ENCODE measurements around the gene FSIP1. TPM values are rescaled to one million over a fixed set of nuclear protein-coding genes. Genes with fewer than 3 reads are reported as not detected.

The FSIP1 gene
- total RNA-seq, 2 donors from 2014 or later, result 0.77 to 1.7 TPM

GRCh38 chr15:39826975-39827374, 44.3 kb upstream of the FSIP1 start:
- Histone ChIP-seq H3K4me1 (ENCODE audit: control insufficient read depth, insufficient read depth, low read length) (peaks cover 2% of the 10 kb centered on the region), H3K27me3 (ENCODE audit: control insufficient read depth, insufficient read depth, low read length, poor library complexity, severe bottlenecking) (no peaks in the 10 kb centered on the region), H3K27ac (ENCODE audit: low read depth, low read length) (no peak overlapping the region), H3K36me3 (ENCODE audit: control insufficient read depth, insufficient read depth, low read length) (no peaks in the 10 kb centered on the region), H3K4me3 (ENCODE audit: low read length) (no peak overlapping the region), H3K9me3 (ENCODE audit: control insufficient read depth, low read length) (no peaks in the 10 kb centered on the region), H3K9ac (ENCODE audit: extremely low read depth, low read length, poor library complexity, severe bottlenecking) (no peak overlapping the region)
- Mint-ChIP-seq H3K9me3 (peaks cover 6% of the 10 kb centered on the region), H3K36me3 (ENCODE audit: low read depth) (peaks cover 6% of the 10 kb centered on the region), H3K4me1 (peaks cover 18% of the 10 kb centered on the region), H3K27ac (no peak overlapping the region), H3K4me3 (no peak overlapping the region), H3K27me3 (ENCODE audit: insufficient read depth) (no peaks in the 10 kb centered on the region)
- DNase-seq, result no peak
- TF ChIP-seq CTCF (conservative IDR thresholded peaks at IDR 0.05), result no peak
- WGBS, 2 experiments (ENCODE audit: insufficient coverage in 1 of 2, insufficient read length in 1 of 2), result 93 to 100% methylated on average over 1 to 2 of the region's 2 CpGs

DNA sequence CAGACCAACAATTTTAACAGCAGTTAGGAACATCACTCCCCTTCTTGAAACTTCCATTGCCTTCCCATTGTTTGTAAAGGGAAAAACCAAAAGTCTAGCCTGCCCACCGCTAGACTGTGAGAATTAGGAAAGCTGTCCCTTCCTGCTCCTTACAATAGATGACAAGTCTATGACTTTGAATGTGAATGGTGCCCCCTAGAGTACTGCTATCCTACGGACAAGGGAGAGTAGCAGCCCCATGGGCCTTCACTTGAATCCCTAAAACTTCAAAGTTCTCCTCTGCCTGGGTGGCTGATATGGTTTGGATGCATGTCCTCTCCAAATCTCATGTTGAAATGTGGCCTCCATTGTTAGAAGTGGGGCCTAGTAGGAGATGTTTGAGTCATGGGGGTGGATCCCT, 41.0 kb upstream of the FSIP1 start:
- no peaks in the 10 kb centered on the region for H3K27me3 ChIP-seq (ENCODE audit: control insufficient read depth, insufficient read depth, low read length, poor library complexity, severe bottlenecking)
- no peaks in the 10 kb centered on the region for H3K36me3 ChIP-seq (ENCODE audit: control insufficient read depth, insufficient read depth, low read length)
- no peak overlapping the region for H3K9ac ChIP-seq (ENCODE audit: extremely low read depth, low read length, poor library complexity, severe bottlenecking)
- Mint-ChIP-seq H3K4me1 (peaks cover 21% of the 10 kb centered on the region), H3K4me3 (no peak overlapping the region), H3K27me3 (ENCODE audit: insufficient read depth) (no peaks in the 10 kb centered on the region), H3K9me3 (peaks cover 6% of the 10 kb centered on the region), H3K27ac (no peak overlapping the region), H3K36me3 (ENCODE audit: low read depth) (peaks cover 6% of the 10 kb centered on the region)
- no peak overlapping the region for H3K4me3 ChIP-seq (ENCODE audit: low read length)
- peak; percentile 42 for TF ChIP-seq CTCF (conservative IDR thresholded peaks at IDR 0.05)
- WGBS, 2 experiments (ENCODE audit: insufficient coverage in 1 of 2, insufficient read length in 1 of 2), result 85 to 100% methylated on average over 1 to 2 of the region's 2 CpGs
- no peak overlapping the region for H3K27ac ChIP-seq (ENCODE audit: low read depth, low read length)
- H3K9me3 ChIP-seq (ENCODE audit: control insufficient read depth, low read length), result no peaks in the 10 kb centered on the region
- peaks cover 5% of the 10 kb centered on the region for H3K4me1 ChIP-seq (ENCODE audit: control insufficient read depth, insufficient read depth, low read length)
- no peak for DNase-seq

GRCh38 chr15:39820050-39820602, 37.5 kb upstream of the FSIP1 start:
- no peak overlapping the region for H3K27ac Mint-ChIP-seq
- Histone ChIP-seq H3K9me3 (ENCODE audit: control insufficient read depth, low read length) (no peaks in the 10 kb centered on the region), H3K4me3 (ENCODE audit: low read length) (no peak overlapping the region), H3K27ac (ENCODE audit: low read depth, low read length) (no peak overlapping the region), H3K4me1 (ENCODE audit: control insufficient read depth, insufficient read depth, low read length) (peaks cover 3% of the 10 kb centered on the region), H3K27me3 (ENCODE audit: control insufficient read depth, insufficient read depth, low read length, poor library complexity, severe bottlenecking) (no peaks in the 10 kb centered on the region), H3K36me3 (ENCODE audit: control insufficient read depth, insufficient read depth, low read length) (no peaks in the 10 kb centered on the region), H3K9ac (ENCODE audit: extremely low read depth, low read length, poor library complexity, severe bottlenecking) (no peak overlapping the region)
- TF ChIP-seq CTCF (conservative IDR thresholded peaks at IDR 0.05), result no peak
- no peak overlapping the region for H3K4me3 Mint-ChIP-seq
- WGBS, 2 experiments (ENCODE audit: insufficient coverage in 1 of 2, insufficient read length in 1 of 2), result 72 to 79% methylated on average over 3 of the region's 3 CpGs
- no peak for DNase-seq
- no peaks in the 10 kb centered on the region for H3K27me3 Mint-ChIP-seq (ENCODE audit: insufficient read depth)
- H3K9me3 Mint-ChIP-seq, result peaks cover 6% of the 10 kb centered on the region
- peaks cover 26% of the 10 kb centered on the region for H3K4me1 Mint-ChIP-seq
- H3K36me3 Mint-ChIP-seq (ENCODE audit: low read depth), result peaks cover 6% of the 10 kb centered on the region
